IPS-NIHi7 (cell line): ENCODE results near the gene PDSS1.
"Not testable (repeated sequence)": the region's sequence is repeated elsewhere in the genome, so short reads cannot be mapped to it uniquely, and the experiment has no call there.

Experiments used
- DNase-seq: peaks from one replicate; pipeline ENCODE4 v3.0.0; 2012; ENCODE audit warnings: mixed read lengths; ENCODE audit errors: extremely low spot score

The PDSS1 gene, protein sequence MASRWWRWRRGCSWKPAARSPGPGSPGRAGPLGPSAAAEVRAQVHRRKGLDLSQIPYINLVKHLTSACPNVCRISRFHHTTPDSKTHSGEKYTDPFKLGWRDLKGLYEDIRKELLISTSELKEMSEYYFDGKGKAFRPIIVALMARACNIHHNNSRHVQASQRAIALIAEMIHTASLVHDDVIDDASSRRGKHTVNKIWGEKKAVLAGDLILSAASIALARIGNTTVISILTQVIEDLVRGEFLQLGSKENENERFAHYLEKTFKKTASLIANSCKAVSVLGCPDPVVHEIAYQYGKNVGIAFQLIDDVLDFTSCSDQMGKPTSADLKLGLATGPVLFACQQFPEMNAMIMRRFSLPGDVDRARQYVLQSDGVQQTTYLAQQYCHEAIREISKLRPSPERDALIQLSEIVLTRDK

DNA sequence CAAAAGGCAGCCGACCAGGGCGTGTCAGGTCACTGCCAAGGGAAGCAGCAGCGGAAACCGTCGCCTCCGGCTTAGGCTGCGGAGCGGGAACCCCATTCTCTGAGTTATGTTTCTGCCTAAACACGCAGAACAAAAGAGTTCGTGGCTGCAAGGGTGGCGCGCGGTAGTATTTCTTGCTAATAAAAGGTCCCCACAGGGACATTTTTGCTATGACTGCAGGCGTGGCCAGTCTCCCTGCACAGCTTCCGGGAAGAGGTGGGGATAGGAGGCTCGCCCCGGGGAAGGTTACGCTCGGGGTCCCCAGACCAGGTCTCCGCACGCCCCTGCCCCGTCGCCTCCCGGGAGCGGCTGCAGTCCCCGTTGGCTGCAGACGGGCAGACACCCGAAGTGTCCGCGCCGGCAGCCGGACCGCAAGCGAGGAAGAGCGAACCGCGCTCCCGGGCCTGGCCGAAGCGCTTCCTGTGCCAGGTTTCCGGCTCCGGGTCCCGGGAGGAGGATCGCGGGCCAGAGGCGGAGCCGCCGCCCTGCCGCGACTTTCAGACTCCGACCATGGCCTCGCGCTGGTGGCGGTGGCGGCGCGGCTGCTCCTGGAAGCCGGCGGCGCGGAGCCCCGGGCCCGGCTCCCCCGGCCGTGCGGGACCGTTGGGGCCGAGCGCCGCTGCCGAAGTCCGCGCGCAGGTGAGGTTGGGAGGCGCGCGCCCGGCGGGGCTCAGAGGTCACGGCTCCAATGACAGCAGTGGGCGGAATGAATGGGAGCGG lies at the start of gene PDSS1:
Gene PDSS1 (plus strand): TSS at position 539 of the 759 bp plus-strand sequence. CDS start 11 bp downstream, at position 550.
- peak; percentile 78 for DNase-seq

DNA sequence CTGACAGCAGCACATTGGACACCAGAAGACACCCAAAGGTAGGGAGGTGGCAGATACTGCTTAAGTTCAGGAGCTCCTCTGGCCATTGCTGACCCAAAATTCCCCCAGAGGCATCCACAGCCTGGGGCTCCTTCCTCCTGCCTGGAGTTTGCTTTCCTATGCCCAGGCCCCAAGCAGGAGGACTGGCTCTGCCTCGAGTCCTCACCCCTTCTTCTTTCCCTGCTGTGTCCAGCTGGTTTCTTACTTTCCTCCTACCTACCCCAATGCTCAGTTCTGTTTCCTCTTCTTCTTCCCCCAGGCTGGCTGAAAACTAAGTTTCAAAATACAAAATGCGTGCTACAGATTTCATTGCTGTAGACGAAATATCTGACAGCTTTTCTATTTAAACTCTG lies 49.3 kb upstream of the PDSS1 start:
- not testable (repeated sequence) for DNase-seq

DNA sequence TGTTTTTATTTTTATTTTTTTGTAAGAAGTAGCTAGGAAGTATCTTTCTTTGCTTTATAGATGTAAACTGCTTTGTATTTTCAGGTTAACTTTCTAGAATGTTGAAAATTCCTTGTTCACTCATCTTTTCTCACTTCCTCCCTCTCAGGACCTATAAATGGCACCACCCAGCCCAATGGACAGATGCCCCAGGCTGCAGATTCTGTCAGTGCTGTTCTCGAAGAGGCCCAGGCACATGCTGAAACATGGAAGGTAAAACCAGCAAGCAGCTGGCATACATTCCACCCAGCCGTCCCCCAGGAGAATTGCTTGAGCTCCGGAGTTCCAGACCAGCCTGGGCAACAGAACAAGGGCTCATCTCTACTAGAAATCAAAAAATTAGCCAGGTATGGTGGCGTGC lies 47.1 kb upstream of the PDSS1 start:
- no peak for DNase-seq

DNA sequence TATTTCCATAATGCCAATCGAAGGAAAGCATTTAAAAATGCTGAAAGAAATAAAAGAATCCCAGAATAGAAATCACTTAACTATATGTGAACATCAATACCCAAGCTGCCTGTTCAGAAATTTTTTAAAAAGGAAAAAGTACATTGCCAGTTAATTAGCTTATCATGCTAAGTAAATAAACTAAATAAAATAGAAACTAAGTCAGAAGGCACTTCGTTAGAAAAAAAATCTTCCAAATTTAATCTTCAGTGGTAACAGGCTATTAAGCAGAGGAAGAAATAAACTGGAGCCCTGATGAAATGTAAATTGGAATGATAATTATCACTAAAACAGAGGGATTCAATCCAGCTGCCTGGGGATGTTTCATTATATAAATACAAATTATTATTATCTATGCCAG lies 46.0 kb upstream of the PDSS1 start:
- DNase-seq: not testable (repeated sequence)

DNA sequence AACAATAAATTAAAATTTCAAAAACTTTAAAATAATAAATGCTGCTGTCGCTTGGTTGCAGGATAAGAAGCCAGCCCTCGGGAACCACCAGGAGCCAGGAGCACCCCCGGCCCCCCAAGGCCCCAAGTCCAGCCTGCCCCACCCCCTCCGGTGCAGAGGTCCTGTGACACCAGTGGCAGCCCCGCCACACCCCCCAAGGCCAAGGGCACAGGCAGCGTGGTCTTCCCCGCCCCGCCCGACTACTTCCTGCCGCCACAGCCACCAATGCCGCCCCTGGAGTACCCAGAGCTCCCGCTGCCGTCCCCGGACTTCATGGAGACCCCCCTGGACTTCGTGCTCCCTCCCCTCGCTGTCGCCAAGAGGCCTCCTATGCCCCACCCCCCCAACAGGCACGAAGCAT lies 44.5 kb upstream of the PDSS1 start:
- no peak for DNase-seq

DNA sequence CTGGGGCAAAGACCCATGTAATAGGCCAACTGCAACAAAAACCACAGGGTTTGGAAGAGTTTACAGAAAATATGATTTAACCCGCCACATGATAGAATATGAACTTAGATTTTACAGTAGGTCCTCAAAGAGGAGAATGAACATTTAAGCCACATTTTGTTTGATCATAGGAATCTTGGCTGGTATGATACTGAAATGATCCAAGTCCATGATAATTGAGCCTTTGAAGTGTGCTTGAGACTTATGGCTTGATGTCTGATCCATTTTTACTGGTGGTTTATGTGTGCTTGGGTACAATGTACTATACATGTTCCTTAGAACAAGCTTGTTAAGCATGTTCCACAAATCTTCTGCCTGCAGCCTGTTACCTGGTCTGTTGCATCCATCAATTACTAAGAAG lies 41.8 kb upstream of the PDSS1 start:
- DNase-seq: no peak

DNA sequence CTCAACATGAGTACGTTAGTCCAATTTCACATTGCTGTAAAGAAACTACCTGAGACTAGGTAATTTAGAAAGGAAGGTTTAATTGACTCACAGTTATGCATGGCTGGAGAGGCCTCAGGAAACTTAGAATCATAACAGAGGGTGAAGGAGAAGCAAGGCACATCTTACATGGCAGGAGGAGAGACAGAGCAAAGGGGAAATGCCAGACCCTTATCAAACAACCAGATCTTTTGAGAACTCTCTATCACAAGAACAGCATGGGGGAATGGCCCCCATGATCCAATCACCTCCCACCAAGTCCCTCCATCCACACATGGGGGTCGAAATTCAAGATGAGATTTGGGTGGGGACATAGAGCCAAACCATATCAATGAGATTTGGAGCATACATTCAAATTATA lies 34.6 kb upstream of the PDSS1 start:
- no peak for DNase-seq

DNA sequence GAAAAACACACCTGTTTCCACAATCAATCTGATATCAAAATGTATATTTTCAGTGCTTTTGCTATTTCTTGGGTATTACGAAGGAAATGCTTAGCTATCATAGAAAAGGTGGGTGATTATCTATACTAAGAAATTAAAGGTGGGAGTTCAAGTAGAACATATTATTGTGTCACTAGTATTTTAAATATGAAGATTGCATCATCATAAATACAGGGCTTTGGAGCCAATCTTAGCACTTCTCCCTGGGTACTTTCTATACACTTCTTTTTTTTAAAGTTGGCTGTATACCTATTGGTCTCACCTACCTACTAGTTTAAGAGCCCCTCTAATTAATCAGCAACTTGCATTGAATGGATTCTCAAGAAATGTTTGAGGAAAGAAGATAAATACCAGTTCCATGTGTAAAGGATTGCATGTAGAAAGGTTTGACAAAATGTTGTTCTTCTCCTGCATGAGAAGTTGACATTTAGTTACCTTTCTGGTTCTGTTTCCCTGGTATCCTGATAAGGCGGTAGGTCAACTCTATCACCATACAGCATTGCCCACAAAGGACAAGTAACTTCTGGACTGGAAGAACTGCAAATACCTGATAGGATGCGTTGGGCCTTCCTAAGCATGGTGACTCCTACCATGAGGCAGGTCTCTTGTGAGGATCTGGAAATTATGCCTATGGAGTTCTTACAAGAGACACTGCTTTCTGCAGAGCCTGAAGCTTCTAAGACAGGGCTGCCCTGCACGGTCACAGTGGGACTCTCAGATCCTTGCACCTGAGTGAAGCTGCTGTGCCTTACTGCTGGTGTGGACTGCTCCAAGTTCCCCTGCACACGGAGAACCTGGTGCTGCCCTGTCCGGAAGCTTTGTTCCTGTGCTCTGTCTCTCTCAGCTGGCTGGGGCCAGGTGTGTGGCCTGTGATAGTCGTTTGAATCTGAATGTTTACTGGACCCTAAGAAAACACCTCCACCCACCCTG lies 32.1 kb upstream of the PDSS1 start:
- no peak for DNase-seq

DNA sequence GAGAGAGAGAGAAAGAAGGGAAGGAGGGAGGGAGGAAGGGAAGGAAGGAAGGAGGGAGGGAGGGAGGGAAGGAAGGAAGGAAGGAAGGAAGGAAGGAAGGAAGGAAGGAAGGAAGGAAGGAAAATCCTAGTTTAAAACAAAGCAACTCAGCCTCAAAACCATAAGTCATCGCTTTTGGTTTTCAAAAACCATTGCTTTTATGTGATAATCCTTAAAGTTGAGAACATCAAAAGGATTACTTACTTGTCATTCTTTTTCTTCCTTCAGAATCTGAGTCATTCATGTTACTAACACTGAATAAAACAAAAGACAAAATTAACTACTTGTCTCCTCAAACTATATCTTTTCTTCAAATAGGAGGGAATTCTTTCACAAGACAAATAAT lies 21.6 kb upstream of the PDSS1 start:
- DNase-seq: no peak

DNA sequence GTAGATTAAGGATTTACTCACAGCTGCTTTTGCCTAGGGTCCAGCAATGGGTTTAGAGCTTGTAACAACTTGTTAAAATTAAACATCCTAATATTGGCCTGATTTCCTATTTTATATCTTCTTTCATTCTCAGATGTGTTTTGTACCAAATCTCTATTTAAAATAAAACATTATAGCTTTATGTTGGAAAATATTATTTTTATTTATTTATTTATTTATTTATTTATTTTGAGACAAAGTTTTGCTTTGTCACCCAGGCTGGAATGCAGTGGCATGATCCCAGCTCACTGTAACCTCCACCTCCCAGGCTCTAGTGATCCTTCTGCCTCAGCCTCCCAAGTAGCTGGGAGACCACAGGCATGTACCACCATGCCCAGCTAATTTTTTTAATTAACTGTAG lies 17.9 kb upstream of the PDSS1 start:
- DNase-seq: no peak

DNA sequence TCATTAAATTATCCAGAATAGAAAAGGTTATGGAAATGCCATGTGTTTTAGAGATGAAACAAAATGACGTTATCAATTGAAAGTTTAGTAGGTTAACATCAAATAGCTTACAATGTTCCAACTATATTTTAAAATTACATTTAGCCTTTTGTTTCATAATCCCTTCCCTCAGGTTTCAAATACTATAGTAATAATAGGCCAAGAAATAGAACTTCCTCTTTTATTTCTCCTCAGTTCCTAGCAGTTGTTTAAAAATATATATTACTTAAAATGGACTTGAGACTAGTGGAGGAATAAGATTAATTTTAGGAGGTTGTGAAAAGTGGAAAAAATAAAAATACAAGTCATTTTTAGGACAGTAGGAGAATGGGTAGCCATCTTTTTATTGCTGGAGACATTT lies 16.4 kb upstream of the PDSS1 start:
- DNase-seq: no peak

DNA sequence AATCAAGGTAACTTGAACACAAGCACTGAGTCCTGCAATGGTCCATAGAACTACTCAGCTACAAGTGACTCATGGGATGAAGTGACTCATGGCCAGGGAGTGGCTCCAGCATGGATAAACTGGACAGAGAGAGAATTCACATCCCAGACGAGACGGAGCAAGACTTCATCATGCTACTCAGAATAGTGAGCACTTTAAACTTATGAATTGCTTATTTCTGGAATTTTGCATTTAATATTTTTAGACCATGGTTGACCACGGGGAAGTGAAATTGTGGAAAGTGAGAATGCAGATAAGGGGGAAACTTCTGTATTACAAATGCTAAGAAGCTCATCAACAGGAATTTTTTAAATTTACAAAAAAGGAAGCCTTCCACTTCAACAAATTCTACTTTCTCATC lies 15.5 kb upstream of the PDSS1 start:
- DNase-seq: not testable (repeated sequence)

DNA sequence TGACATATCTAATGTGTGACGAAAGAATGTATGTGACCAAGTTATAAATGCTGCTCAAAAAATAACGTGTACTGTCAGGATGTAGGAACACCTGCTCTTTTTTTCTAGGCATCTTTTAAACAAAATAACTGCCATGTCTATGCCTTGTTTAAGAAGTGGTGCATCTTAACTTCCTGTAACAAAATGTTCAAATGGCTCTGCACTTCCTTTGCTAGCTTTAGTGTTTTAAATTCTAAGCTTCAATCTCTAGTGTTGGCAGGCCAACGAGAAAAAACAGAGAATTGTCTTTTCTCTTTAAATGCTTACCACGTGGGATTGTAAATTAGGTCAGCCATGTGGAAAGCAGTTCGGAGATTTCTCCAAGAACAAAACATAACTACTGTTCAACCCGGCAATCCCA lies 14.6 kb upstream of the PDSS1 start:
- no peak for DNase-seq

DNA sequence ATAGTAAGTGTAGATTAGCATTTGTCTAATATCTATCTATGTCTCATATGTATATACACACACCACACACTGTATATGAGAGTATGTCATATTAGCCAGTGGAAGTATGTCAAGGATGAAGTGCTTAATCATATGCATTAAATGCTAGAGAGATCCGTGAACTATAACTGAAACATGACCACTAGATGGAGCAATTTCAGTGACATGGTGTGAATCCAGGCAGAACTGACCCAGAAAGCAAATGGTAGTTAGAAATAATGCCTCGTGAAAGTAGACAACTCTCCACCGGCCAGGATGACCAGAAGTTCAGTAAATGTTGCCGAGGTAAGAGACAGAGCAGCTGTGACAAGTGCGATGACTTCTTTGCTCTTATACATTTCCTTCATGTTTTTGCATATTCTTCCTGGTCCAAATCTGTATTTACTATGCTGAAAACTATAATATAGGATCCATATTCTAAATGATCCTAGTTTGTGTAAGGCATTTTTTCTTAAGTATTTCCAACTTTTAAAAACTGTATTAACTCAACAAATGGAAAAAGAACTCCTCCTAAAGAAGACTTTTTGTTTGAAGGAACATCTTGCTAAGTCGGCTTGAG lies 12.7 kb upstream of the PDSS1 start:
- DNase-seq: not testable (repeated sequence)

DNA sequence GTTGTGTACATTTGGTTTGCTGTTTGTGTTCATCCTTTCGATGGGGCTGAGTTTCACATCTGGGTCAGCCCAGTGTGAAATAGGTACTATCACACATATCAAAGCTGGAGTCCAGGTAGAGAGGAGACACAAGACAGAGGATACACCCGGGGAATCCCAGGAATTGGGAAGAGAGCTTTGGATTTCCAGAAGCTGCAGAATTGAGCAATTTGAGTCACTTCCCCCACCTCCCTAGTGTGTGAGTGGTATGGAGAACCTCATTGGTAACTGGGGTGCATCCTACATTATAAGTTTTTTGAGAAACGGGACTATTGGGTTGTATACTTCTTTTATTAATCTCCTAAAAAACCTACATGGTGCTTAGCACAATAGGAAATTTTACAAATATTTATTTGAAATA lies 12.1 kb upstream of the PDSS1 start:
- DNase-seq: no peak

DNA sequence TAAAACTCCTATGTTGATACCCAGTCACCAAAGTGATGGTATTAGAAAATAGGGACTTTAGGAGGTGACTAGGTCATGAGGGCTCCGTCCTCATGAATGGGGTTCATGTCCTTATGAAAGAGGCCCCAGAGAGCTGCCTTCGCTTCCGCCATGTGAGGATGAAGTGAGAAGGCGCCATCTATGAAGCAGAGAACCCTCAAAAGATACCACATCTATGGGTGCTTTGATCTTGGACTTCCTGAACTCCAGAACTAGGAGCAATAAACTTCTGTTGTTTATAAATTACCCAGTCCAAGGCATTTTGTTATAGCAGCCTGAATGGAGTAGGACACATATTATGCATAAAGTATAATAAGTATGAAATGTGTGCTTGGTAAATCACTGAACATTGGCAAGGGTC lies 8.1 kb upstream of the PDSS1 start:
- no peak for DNase-seq

DNA sequence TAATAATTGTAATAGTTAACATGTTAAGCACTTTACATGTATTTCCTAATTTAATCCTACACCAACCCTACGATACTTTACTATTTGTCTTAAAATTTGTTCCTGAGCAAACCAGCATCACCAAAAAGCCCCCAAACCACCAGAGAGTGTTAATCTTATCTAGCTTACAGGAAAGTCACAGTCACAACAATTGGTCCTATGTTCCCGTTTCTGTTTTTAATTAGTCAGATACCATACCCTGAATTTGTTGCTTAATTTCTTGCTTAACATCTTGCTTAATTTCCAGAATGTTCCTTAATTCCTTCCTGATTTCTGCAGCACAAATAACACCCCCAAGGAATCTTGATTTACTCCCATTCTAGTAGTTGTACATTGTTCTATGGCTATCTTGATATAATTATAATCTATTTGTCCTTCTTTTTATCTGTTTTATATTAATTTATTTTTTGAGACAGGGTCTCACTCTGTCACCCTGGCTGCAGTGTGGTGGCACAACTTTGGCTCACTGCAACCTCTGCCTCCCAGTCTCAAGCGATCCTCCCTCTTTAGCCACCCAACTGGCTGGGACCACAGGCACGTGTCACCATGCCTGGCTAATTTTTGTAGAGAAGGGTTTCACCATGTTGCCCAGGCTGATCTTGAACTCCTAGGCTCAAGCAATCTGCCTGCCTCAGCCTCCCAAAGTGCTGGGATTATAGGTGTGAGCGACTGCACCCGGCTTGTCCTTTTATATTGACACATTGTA lies 6.6 kb upstream of the PDSS1 start:
- DNase-seq: no peak

DNA sequence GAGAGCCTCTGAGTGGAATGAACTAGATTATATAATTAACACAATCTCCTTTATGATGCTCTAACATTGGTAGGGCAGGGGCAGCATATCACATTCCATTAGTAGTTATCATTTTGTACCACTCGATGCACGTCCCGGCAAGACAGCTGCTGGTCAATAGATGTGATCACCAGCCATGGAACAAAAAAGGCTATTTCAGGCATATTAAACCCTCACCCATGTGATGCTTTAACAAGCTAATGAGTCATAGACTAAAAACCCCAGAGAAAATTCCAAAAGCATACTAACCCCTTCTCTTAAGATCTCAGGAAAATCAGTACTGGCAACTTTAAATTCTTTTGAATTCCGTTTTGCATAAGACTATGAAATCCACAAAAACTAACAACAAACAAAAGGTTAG lies 3.0 kb upstream of the PDSS1 start:
- not testable (repeated sequence) for DNase-seq

DNA sequence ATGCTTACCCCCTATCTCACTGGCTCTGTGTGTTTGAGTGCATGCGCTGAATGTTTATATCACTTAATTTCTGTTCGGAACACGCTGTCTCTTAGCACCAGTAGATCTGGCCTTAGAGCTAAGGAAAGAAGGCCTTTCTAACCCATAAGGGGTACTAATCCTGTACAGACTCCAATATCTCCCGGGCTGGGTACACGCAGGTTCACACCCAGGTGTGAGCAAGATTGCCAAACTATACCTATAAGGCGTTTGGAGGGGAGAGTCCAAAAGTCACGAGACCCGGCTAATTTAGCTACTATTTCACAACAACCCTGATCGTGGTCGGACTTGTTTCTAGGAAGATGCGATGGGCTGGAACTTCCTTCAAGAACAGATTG lies 727 bp upstream of the PDSS1 start:
- no peak for DNase-seq

DNA sequence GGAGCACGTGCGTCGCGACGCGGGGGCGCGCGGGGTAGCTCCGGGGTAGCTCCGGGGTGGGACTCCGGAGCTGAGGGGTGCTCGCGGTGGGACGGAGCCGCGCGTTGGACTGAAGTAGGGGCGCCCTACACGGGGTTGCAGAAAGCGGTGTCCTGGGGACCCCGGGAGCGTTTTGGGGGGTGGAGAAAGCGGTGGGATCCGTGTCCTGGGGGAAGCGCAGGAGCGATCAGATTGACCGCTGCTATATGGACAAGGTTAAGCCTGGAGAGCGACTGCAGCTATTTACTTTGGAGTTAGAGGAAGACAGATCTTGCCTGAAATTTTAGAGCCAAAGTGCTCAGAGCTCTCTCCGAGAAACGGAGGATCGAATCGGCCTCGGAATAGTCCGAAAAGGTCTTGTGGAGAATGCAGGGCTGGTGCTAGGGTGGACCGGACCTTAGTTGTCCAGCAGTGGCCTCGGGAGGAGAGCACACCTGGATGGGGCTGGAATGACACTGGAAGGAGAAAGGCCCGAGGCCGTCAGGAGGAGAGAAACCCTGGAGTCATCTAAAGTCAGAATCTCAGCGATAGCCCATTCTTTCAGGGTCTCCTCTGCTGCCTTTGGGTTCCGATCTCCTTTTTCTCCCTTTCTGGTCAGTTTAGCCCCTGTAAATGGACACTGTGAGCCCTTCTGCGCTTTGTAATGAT lies 564 bp downstream of the PDSS1 start:
- peak; percentile 22 for DNase-seq
